Measurements from ENCODE around the gene RAPGEF3. TPM values are rescaled to one million over a fixed set of nuclear protein-coding genes. Genes with fewer than 3 reads are reported as not detected.

Gene RAPGEF3
- total and polyA plus RNA-seq, 9 of the 15 experiments (the other 6 are each of a cell fraction or from before 2014, with no cell fraction given), result 0.03 to 0.78 (median 0.37) TPM; not detected in 1

GRCh38 chr12:47705566-47706425, 52.9 kb downstream of the RAPGEF3 start, which contains the start of gene RPAP3 (continued):
- TF ChIP-seq ZBTB40 (IDR thresholded peaks at IDR 0.05) (no peak), ZBTB40 (CRISPR knock-in tag; IDR thresholded peaks at IDR 0.05) (no peak), CC2D1A (IDR thresholded peaks at IDR 0.05) (no peak), MBD2 (IDR thresholded peaks at IDR 0.05; ENCODE audit: borderline replicate concordance, low read depth) (peak; percentile 69; the same call in 1 of the 2 replicates), IRF9 (tag; IDR thresholded peaks at IDR 0.05) (no peak), ARID1B (IDR thresholded peaks at IDR 0.05) (peak; percentile 78), ZNF384 (IDR thresholded peaks at IDR 0.05; ENCODE audit: low read depth, low read length) (no peak), FOXJ3 (CRISPR knock-in tag; IDR thresholded peaks at IDR 0.05) (no peak), TEAD4 (IDR thresholded peaks at IDR 0.05; ENCODE audit: low read length) (peak; percentile 52), TEAD4 (CRISPR knock-in tag; IDR thresholded peaks at IDR 0.05; ENCODE audit: borderline replicate concordance) (no peak), ETS1 (conservative IDR thresholded peaks at IDR 0.05; ENCODE audit: control insufficient read depth, low read depth, low read length) (peak; percentile 86), ZC3H4 (CRISPR knock-in tag; IDR thresholded peaks at IDR 0.05; ENCODE audit: borderline replicate concordance) (no peak), DLX4 (CRISPR knock-in tag; IDR thresholded peaks at IDR 0.05) (no peak), RBM22 (IDR thresholded peaks at IDR 0.05; ENCODE audit: low read depth, low read length, poor library complexity, severe bottlenecking) (peak; percentile 41), ARNT (IDR thresholded peaks at IDR 0.05) (peak; percentile 49 to 68; a peak in 2 of 4 replicates), EZH2 (IDR thresholded peaks at IDR 0.05; ENCODE audit: borderline replicate concordance, low read depth, low read length) (no peak)
